LNCaP clone FGC (cell line): ENCODE results near the gene MED12.

Source experiments
- DNase-seq: peaks from one replicate; pipeline ENCODE4 v3.0.0-alpha.2; 2011; ENCODE audit warnings: low read depth
- H3K4me3 ChIP-seq: 2 replicates; pipeline ENCODE4 v1.5.1; 2011; ENCODE audit warnings: mild to moderate bottlenecking, low read depth, low read length, control low read depth
- CTCF ChIP-seq: IDR thresholded peaks from 2 replicates; pipeline ENCODE4 v1.5.1; 2012; ENCODE audit warnings: mild to moderate bottlenecking; ENCODE audit not compliant: control insufficient read depth, insufficient read depth; ENCODE audit errors: extremely low read depth

Gene MED12

GRCh38 chrX:71159335-71159734 is 40.9 kb downstream of the MED12 start:
- no peak for DNase-seq
- no peak overlapping the region for H3K4me3 ChIP-seq
- TF ChIP-seq CTCF, result no peak

GRCh38 chrX:71160475-71160874 is 42.1 kb downstream of the MED12 start:
- no peak for DNase-seq
- H3K4me3 ChIP-seq, result no peak overlapping the region
- TF ChIP-seq CTCF, result no peak

DNA sequence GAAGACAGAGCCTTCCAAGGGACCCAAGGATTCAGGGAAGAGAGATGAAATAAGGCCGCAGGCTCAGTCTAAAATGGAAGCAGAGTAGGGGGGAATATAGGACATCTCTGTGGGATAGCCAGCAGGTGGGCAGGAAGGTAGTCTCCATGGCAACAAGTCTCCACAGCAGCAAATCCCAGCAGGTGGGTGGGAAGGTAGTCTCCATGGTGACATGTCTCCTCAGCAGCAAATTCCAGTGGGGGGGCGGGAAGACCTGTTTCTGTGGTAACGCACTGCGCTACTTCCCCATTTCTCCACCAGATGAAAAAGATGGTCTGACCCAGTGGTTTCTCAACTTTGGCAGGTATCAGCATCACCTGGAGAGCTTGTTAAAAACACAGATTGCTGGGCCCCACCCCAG is 44.6 kb downstream of the MED12 start:
- H3K4me3 ChIP-seq, result no peak overlapping the region
- no peak for TF ChIP-seq CTCF
- DNase-seq, result no peak

DNA sequence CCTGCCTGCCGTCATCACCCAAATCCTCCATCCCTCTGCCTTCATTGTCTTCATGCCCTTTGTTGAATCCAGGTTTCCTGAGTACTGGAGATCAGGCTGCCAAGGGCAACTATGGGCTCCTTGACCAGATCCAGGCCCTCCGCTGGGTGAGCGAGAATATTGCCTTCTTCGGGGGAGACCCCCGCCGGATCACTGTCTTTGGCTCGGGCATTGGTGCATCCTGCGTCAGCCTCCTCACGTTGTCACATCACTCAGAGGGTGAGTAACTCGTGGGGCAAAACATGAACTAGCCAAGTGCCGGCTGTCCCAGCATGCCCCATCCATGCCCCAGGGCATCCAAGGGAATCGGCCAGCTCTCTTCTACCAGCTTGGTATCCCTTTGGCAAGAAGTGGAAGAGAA is 45.7 kb downstream of the MED12 start:
- H3K4me3 ChIP-seq, result no peak overlapping the region
- no peak for TF ChIP-seq CTCF
- no peak for DNase-seq

DNA sequence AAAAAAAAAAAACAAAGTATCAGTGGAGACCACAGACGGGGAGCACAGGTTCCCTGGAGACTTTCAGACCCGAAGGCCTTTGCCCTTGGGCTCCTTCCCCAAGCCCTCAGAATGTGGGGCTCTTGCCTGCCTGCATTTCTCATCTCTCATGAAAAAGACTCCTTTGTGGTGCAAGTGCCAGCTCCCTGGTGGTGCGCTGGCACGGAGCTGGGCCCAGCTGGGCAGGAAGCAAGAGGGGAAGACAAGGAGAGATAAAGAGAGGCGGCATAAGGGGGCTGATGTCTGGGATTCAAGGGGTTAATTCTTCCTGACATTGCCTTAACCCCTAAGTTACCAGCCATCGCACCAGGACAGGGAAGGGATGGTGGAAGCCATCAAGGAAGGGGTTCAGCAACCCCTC is 48.1 kb downstream of the MED12 start:
- no peak overlapping the region for H3K4me3 ChIP-seq
- no peak for TF ChIP-seq CTCF
- no peak for DNase-seq

- TF ChIP-seq CTCF, result no peak
- DNase-seq, result no peak
- H3K4me3 ChIP-seq, result no peak overlapping the region
Observed at GRCh38 chrX:71167031-71167781, 48.8 kb downstream of the MED12 start.

DNA sequence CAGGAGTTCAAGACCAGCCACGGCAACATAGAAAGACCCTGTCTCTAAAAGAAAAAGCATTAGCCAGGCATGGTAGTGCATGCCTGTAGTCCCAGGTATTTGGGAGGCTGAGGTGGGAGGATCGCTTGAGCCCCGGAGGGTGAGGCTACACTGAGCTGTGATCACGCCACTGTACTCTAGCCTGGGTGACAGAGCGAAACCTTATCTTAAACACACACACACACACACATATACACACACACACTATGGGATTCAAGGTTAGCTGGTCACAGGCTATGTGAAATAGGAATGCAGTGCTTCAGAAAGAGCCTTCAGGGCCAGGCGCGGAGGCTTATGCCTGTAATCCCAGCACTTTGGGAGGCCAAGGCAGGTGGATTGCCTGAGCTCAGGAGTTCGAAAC is 49.7 kb downstream of the MED12 start:
- TF ChIP-seq CTCF, result no peak
- no peak overlapping the region for H3K4me3 ChIP-seq
- DNase-seq, result no peak
